ENCODE results near the gene ARFGEF3.

DNA sequence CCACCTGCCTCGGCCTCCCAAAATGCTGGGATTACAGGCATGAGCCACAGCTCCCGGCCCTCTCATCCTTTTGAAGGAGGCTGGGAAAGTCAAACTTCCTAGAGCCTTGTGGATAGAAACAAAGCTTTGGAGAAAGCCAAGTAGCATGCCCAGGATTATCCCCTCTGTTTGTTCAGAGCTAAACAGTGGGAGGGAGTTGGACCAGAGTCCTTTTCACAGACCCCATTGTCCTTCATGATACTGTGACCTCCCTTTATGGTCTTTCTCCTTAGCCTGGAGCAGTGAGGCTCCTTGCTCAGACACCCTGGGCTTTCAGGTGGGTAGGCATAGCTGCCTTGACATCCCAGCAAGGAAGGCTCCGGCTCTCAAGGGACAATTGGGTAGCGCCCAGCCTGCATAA lies 25.4 kb downstream of the ARFGEF3 start:
- TF ChIP-seq, protein P1, sequence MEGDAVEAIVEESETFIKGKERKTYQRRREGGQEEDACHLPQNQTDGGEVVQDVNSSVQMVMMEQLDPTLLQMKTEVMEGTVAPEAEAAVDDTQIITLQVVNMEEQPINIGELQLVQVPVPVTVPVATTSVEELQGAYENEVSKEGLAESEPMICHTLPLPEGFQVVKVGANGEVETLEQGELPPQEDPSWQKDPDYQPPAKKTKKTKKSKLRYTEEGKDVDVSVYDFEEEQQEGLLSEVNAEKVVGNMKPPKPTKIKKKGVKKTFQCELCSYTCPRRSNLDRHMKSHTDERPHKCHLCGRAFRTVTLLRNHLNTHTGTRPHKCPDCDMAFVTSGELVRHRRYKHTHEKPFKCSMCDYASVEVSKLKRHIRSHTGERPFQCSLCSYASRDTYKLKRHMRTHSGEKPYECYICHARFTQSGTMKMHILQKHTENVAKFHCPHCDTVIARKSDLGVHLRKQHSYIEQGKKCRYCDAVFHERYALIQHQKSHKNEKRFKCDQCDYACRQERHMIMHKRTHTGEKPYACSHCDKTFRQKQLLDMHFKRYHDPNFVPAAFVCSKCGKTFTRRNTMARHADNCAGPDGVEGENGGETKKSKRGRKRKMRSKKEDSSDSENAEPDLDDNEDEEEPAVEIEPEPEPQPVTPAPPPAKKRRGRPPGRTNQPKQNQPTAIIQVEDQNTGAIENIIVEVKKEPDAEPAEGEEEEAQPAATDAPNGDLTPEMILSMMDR (IDR thresholded peaks at IDR 0.05) = no peak
- no peak for TF ChIP-seq TCF7 (CRISPR knock-in tag; IDR thresholded peaks at IDR 0.05; ENCODE audit: low read depth)
- TF ChIP-seq USF2 (CRISPR knock-in tag; IDR thresholded peaks at IDR 0.05) = no peak
- TF ChIP-seq, protein P2, sequence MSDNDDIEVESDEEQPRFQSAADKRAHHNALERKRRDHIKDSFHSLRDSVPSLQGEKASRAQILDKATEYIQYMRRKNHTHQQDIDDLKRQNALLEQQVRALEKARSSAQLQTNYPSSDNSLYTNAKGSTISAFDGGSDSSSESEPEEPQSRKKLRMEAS (CRISPR knock-in tag; IDR thresholded peaks at IDR 0.05) = no peak
- TF ChIP-seq, protein P3, sequence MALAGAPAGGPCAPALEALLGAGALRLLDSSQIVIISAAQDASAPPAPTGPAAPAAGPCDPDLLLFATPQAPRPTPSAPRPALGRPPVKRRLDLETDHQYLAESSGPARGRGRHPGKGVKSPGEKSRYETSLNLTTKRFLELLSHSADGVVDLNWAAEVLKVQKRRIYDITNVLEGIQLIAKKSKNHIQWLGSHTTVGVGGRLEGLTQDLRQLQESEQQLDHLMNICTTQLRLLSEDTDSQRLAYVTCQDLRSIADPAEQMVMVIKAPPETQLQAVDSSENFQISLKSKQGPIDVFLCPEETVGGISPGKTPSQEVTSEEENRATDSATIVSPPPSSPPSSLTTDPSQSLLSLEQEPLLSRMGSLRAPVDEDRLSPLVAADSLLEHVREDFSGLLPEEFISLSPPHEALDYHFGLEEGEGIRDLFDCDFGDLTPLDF (CRISPR knock-in tag; IDR thresholded peaks at IDR 0.05) = no peak
- TF ChIP-seq IRF1 (CRISPR knock-in tag; IDR thresholded peaks at IDR 0.05) = no peak
- TF ChIP-seq FOXP4 (CRISPR knock-in tag; IDR thresholded peaks at IDR 0.05) = no peak
